GM12892 (cell line): ENCODE data around the gene MUC12.
"Not testable (repeated sequence)": the region's sequence is repeated elsewhere in the genome, so short reads cannot be mapped to it uniquely, and the experiment has no call there.

Experiments used
- DNase-seq: peaks from one replicate; pipeline ENCODE4 v3.0.0; 2011; ENCODE audit not compliant: insufficient read length
- FAIRE-seq: peaks from 2 replicates; lab custom pipeline; 2011; peaks lifted over from hg19 to GRCh38; lab: Jason Lieb, UNC
- POLR2A ChIP-seq: IDR thresholded peaks from 2 replicates; pipeline ENCODE4 v1.6.1; 2011; ENCODE audit warnings: low read depth, low read length, control low read depth
- POLR2AphosphoS5 ChIP-seq: IDR thresholded peaks from 2 replicates; pipeline ENCODE4 v1.6.1; 2011; ENCODE audit warnings: low read depth, low read length, control low read depth
- TAF1 ChIP-seq: IDR thresholded peaks from 2 replicates; pipeline ENCODE4 v1.6.1; 2011; ENCODE audit warnings: low read depth, mild to moderate bottlenecking, control low read depth, low read length, borderline replicate concordance

MUC12 gene

DNA sequence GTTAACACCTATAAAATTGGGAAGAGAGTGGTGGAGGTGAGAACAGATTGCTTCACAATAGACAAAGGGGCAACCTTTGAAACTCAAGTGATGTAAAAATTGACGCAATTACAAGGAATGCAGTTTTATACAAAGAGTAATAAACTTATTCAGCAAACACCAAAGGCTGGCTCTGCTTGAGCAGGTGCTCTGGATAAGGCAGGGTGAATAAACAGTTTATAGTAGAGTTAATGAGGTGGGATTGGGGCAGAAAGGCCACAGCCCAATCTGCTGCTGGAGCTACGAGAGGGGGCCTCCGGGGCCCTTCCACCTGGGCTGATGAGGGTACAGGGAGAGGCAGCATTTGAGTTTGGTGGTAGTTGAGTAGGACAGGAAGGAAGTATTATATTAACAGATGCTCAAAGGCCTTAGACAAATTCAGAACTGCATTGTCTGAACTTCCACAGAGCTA lies 6.0 kb downstream of the MUC12 start:
- TF ChIP-seq POLR2A = no peak
- TF ChIP-seq TAF1 = no peak
- TF ChIP-seq POLR2AphosphoS5 = no peak
- FAIRE-seq = no peak
- no peak for DNase-seq

GRCh38 chr7:100978300-100978699 lies 8.9 kb downstream of the MUC12 start:
- FAIRE-seq (no peak), DNase-seq (no peak)
- TF ChIP-seq POLR2AphosphoS5 (no peak), TAF1 (no peak), POLR2A (no peak)

DNA sequence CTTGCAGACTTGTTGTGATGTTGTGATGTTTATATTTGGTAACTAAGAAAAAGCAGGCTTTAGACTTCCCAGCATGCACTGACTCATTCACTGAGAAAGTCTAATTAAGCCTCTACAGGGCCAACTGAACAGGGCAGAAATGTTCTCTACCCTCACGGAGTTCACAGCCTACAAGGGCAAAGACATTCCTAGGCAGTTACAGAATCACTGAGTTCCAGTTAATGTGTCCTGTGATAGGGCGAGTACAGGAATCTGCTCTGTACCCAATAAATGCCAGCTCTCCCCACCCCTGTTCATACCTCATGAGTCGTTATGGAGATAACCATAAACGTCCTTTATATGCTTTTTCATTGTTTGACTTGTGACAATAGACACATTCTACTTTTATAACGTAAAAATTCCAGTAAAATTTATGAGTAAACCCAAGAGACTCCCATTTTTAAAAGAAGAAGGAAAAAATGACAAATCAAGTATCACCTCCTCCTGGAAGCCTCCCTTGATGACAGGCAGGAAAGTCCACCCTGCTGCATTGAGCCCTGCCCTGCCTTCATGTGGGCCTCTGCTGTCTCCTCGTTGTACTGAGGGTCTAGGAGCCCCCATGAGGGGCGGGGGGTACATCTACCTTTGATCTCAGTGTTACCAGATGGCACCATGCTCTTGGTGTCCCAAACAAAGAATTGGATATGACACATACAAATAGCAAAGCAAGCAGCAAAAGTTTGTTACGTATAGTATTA lies 14.3 kb downstream of the MUC12 start:
- FAIRE-seq = no peak
- DNase-seq = no peak
- no peak for TF ChIP-seq POLR2A
- TF ChIP-seq TAF1 = no peak
- no peak for TF ChIP-seq POLR2AphosphoS5

DNA sequence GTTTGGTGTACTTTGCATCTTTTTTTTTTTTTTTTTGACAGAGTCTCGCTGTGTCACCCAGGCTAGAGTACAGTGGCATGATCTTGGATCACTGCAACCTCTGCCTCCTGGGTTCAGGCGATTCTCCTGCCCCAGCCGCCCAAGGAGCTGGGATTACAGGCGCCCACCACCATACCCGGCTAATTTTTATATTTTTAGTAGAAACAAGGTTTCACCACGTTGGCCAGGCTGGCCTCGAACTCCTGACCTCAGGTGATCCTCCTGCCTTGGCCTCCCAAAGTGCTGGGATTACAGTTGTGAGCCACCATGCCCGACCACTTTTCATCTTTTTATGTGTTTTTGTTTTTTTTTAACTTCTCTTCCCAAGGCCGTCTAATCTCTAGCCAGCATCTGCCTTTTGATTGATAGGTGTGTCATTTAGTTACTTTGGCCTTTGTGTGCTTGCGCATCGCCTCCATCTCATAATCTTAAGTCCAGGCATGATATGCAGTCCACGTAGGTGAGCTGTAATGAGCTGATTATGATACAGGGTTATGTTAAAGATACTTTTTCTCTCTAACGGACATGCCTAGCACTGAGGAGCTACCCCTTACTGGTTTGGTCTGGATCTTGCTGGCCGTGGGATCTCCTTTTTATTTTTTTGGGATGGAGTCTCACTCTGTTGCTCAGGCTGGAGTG lies 15.0 kb downstream of the MUC12 start:
- not testable (repeated sequence) for FAIRE-seq, DNase-seq

DNA sequence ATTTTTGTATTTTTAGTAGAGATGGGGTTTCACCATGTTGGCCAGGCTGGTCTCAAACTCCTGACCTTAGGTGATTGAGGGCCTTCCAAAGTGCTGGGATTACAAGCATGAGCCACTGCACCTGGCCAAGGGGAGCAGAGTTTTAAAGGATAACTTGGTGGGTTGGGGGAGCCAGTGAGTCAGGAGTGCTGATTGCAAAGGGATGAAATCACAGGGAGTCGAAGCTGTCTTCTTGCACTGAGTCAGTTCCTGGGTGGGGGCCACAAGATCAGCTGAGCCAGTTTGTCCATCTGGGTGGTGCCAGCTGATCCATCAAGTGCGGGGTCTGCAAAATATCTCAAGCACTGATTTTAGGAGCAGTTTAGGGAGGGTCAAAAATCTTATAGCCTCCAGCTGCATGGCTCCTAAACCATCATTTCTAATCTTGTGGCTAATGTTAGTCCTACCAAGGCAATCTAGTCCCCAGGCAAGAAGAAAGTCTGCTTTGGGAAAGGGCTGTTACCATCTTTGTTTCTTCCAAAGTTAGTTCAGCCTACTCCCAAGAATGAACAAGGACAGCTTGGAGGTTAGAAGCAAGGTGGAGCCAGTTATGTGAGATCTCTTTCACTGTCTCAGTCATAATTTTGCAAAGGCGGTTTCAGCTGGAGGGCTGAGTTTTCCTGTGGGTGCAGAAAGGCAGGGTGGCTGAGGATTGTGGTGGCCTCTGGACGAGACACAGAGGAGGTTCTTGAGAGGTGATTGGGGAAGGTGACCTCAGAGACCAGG lies 15.8 kb downstream of the MUC12 start:
- FAIRE-seq = not testable (repeated sequence)

DNA sequence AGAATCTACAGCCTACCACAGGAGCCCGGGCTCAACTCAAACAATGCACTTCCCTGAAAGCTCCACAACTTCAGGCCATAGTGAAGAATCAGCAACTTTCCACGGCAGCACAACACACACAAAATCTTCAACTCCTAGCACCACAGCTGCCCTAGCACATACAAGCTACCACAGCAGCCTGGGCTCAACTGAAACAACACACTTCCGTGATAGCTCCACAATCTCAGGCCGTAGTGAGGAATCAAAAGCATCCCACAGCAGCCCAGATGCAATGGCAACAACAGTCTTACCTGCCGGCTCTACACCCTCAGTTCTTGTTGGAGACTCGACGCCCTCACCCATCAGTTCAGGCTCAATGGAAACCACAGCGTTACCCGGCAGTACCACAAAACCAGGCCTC lies 22.3 kb downstream of the MUC12 start:
- no peak for FAIRE-seq
- no peak for TF ChIP-seq TAF1
- TF ChIP-seq POLR2A = no peak
- no peak for TF ChIP-seq POLR2AphosphoS5
- no peak for DNase-seq

More for the DNA sequence above, 15.8 kb downstream of the MUC12 start:
- not testable (repeated sequence) for DNase-seq

- not testable (repeated sequence) for DNase-seq, FAIRE-seq
Observed at GRCh38 chr7:100992280-100992679, 22.9 kb downstream of the MUC12 start.

DNA sequence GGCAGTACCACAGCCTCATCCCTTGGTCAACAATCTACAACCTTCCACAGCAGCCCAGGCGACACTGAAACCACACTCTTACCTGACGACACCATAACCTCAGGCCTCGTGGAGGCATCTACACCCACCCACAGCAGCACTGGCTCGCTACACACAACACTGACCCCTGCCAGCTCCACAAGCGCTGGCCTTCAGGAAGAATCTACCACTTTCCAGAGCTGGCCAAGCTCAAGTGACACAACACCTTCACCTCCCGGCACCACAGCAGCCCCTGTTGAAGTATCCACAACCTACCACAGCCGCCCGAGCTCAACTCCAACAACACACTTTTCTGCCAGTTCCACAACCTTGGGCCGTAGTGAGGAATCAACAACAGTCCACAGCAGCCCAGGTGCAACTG lies 25.3 kb downstream of the MUC12 start:
- DNase-seq, FAIRE-seq: not testable (repeated sequence)

- DNase-seq, FAIRE-seq: not testable (repeated sequence)
Observed at GRCh38 chr7:100998530-100998929, 29.2 kb downstream of the MUC12 start.

- not testable (repeated sequence) for FAIRE-seq, DNase-seq
Observed at GRCh38 chr7:100999334-100999733, 30.0 kb downstream of the MUC12 start.

DNA sequence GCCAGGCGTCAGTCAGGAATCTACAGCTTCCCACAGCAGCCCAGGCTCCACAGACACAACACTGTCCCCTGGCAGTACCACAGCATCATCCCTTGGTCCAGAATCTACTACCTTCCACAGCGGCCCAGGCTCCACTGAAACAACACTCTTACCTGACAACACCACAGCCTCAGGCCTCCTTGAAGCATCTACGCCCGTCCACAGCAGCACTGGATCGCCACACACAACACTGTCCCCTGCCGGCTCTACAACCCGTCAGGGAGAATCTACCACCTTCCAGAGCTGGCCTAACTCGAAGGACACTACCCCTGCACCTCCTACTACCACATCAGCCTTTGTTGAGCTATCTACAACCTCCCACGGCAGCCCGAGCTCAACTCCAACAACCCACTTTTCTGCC lies 30.7 kb downstream of the MUC12 start:
- not testable (repeated sequence) for FAIRE-seq, DNase-seq

DNA sequence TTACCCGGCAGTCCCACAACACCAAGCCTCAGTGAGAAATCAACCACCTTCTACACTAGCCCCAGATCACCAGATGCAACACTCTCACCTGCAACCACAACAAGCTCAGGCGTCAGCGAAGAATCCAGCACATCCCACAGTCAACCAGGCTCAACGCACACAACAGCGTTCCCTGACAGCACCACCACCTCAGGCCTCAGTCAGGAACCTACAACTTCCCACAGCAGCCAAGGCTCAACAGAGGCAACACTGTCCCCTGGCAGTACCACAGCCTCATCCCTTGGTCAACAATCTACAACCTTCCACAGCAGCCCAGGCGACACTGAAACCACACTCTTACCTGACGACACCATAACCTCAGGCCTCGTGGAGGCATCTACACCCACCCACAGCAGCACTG lies 33.0 kb downstream of the MUC12 start:
- not testable (repeated sequence) for FAIRE-seq, DNase-seq

DNA sequence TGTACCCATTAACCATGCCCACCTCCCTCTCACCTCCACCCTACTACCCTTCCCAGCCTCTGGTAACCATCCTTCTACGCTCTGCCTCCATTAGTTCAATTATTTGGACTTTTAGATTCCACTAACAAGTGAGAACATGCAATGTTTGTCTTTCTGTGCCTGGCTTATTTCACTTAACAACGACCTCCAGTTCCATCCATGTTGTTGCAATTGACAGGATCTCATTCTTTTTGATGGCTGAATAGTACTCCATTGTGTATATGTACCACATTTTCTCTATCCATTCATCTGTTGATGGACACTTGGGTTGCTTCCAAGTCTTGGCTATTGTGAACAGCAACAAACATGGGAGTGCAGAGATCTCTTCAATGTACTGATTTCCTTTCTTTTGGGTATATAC lies 38.0 kb downstream of the MUC12 start:
- FAIRE-seq = not testable (repeated sequence)

More for the DNA sequence above, 38.0 kb downstream of the MUC12 start:
- DNase-seq = not testable (repeated sequence)
